Neural cell (in vitro differentiated cells): Measurements from ENCODE around the gene ELK3. TPM values are rescaled to one million over a fixed set of nuclear protein-coding genes. Genes with fewer than 3 reads are reported as not detected.

Experiments used
- H2AFZ ChIP-seq: fragments of 200-600, 300-800 bp; sonication (generic), shearing (Covaris generic); 2 replicates; pipeline ENCODE4 v1.6.0; 2014; ENCODE audit warnings: low read depth, mild to moderate bottlenecking, antibody characterized with exemption, low read length, moderate library complexity
- H3F3A ChIP-seq: fragments of 200-600 bp; shearing (Covaris generic); 2 replicates; pipeline ENCODE4 v1.6.1; 2016; ENCODE audit warnings: mild to moderate bottlenecking, moderate library complexity, mixed read lengths, antibody characterized with exemption, low read length; ENCODE audit not compliant: insufficient read depth, poor library complexity, severe bottlenecking
- H3K27ac ChIP-seq: fragments of 200-600, 300-800 bp; sonication (generic), shearing (Covaris generic); 2 replicates; pipeline ENCODE4 v1.5.1; 2014; ENCODE audit warnings: mild to moderate bottlenecking, low read length, moderate library complexity
- H3K27me3 ChIP-seq: fragments of 300-800, 200-600 bp; sonication (generic), shearing (Covaris generic); 2 replicates; pipeline ENCODE4 v1.6.0; 2014; ENCODE audit warnings: mild to moderate bottlenecking, low read depth, low read length, moderate library complexity; ENCODE audit not compliant: insufficient read depth
- H3K36me3 ChIP-seq: fragments of 300-800, 200-600 bp; sonication (generic), shearing (Covaris generic); 2 replicates; pipeline ENCODE4 v1.5.1; 2014; ENCODE audit warnings: mild to moderate bottlenecking, antibody characterized with exemption, low read length, moderate library complexity; ENCODE audit not compliant: insufficient read depth
- H3K4me2 ChIP-seq: fragments of 300-800, 200-600 bp; sonication (generic), shearing (Covaris generic); 2 replicates; pipeline ENCODE4 v1.6.0; 2014; ENCODE audit warnings: mild to moderate bottlenecking, low read length
- H3K4me3 ChIP-seq: fragments of 300-800, 200-600 bp; sonication (generic), shearing (Covaris generic); 2 replicates; pipeline ENCODE4 v1.5.1; 2014; ENCODE audit warnings: mild to moderate bottlenecking, low read length, moderate library complexity
- H3K79me2 ChIP-seq: fragments of 200-600 bp; shearing (Covaris generic); replicated peaks from 2 replicates; pipeline ENCODE4 v1.6.0; 2014; ENCODE audit warnings: mild to moderate bottlenecking, low read length, moderate library complexity; ENCODE audit not compliant: insufficient read depth
- H3K9ac ChIP-seq: fragments of 300-800, 200-600 bp; sonication (generic), shearing (Covaris generic); 2 replicates; pipeline ENCODE4 v1.6.1; 2016; ENCODE audit warnings: mild to moderate bottlenecking, low read length, mixed read lengths
- H3K9me2 ChIP-seq: fragments of 200-600 bp; shearing (Covaris generic); 2 replicates; pipeline ENCODE4 v1.6.1; 2016; ENCODE audit warnings: mild to moderate bottlenecking, low read length, mixed read lengths; ENCODE audit not compliant: insufficient read depth
- H3K9me3 ChIP-seq: fragments of 200-600, 300-800 bp; sonication (generic), shearing (Covaris generic); 2 replicates; pipeline ENCODE4 v1.6.1; 2016; ENCODE audit warnings: mild to moderate bottlenecking, mixed run types, low read length, moderate library complexity, mixed read lengths
- H4K20me1 ChIP-seq: fragments of 200-600 bp; shearing (Covaris generic); 2 replicates; pipeline ENCODE4 v1.6.1; 2016; ENCODE audit warnings: mild to moderate bottlenecking, mixed run types; ENCODE audit not compliant: insufficient read depth
- CTCF ChIP-seq: fragments of 450-650 bp; IDR thresholded peaks from 2 replicates; pipeline ENCODE4 v1.5.1; 2014; ENCODE audit warnings: antibody characterized with exemption, mild to moderate bottlenecking, moderate library complexity; ENCODE audit not compliant: poor library complexity, severe bottlenecking
- EP300 ChIP-seq: fragments of 450-650 bp; conservative IDR thresholded peaks from 2 replicates; pipeline ENCODE4 v1.6.1; 2014; ENCODE audit warnings: antibody characterized with exemption, mild to moderate bottlenecking, moderate library complexity; ENCODE audit not compliant: poor library complexity, severe bottlenecking
- EZH2 ChIP-seq: fragments of 200-600, 300-800 bp; shearing (Covaris generic), sonication (generic); IDR thresholded peaks from 2 replicates; pipeline ENCODE4 v1.6.1; 2014; ENCODE audit warnings: antibody characterized with exemption, low read length, borderline replicate concordance, mild to moderate bottlenecking; ENCODE audit not compliant: insufficient read depth, poor library complexity, severe bottlenecking
- MXI1 ChIP-seq: fragments of 450-650 bp; conservative IDR thresholded peaks from 2 replicates; pipeline ENCODE4 v1.6.1; 2014; ENCODE audit warnings: antibody characterized with exemption, mild to moderate bottlenecking; ENCODE audit not compliant: poor library complexity, severe bottlenecking
- POLR2AphosphoS5 ChIP-seq: IDR thresholded peaks from 2 replicates; pipeline ENCODE4 v1.6.1; 2012
- RAD21 ChIP-seq: fragments of 450-650 bp; conservative IDR thresholded peaks from 2 replicates; pipeline ENCODE4 v1.6.1; 2014; ENCODE audit warnings: antibody characterized with exemption, mild to moderate bottlenecking, moderate library complexity
- REST ChIP-seq: IDR thresholded peaks from 2 replicates; pipeline ENCODE4 v1.6.1; 2012; ENCODE audit warnings: borderline replicate concordance
- SMC3 ChIP-seq: fragments of 450-650 bp; conservative IDR thresholded peaks from 2 replicates; pipeline ENCODE4 v1.6.1; 2014; ENCODE audit warnings: antibody characterized with exemption, mild to moderate bottlenecking, moderate library complexity; ENCODE audit not compliant: poor library complexity
- TAF1 ChIP-seq: IDR thresholded peaks from 2 replicates; pipeline ENCODE4 v1.6.1; 2012; ENCODE audit warnings: low read depth
- polyA plus RNA-seq: library from polyadenylated mRNA; depleted of rRNA; stranded (reverse); fragments of >200 nt; gene quantifications from 2 replicates; pipeline ENCODE4 v1.2.3, GENCODE V29; 2014

ELK3 gene
- polyA plus RNA-seq, 1 donor from 2014 or later = 0.10 TPM

DNA sequence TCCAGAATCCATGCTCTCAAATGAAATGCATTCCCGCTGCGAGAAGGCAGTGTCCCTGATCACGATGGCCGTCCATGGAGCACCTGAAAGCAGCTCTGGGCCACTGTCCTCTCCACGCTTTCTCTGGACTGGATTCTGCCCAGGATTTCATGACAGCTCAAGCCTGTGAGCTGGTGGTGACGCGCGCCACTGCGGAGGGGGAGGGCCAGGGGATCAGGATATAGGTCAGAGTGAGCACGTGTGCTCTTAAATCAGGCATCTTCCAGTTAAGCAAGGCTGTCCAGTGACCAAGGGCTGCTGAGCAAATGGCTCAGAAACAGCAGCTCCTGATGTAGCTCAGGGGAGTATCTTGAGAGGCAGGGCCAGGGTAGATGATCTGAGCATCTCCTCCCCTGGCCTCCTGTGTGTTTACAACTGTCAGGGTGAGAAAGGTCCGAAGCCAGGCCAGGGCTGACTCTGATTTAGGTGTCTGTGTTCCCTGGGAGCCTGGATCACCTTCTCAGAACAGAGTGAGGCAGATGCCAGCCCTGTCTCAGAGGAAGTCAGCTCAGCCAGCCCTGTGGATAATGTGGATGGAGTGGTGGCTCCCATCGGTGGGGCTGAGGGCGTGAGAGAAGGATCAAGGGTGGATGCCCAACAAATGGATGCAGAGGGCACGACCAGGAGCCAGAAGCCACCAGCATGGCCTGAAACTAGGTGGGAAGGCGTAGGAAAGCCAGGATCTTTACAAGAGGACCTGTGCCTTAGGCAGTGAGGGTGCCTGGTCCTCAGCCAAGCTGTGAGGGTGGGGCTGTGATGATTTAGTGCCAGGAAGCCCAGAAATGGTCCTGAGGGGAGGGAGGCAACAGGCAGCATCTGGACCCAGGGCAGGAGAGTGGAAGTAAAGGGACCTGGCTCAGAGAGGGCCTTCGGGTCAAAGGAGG is 55.3 kb downstream of the ELK3 start:
- Histone ChIP-seq H3K79me2 (no peaks in the 10 kb centered on the region), H4K20me1 (no peaks in the 10 kb centered on the region), H3K4me2 (no peak overlapping the region), H3K9ac (no peak overlapping the region), H2AFZ (no peak overlapping the region), H3F3A (no peaks in the 10 kb centered on the region), H3K9me3 (no peaks in the 10 kb centered on the region), H3K9me2 (no peaks in the 10 kb centered on the region), H3K27me3 (no peaks in the 10 kb centered on the region), H3K36me3 (no peaks in the 10 kb centered on the region), H3K27ac (no peak overlapping the region), H3K4me3 (no peak overlapping the region)
- TF ChIP-seq MXI1 (no peak), SMC3 (no peak), TAF1 (no peak), CTCF (no peak), EP300 (no peak), POLR2AphosphoS5 (no peak), REST (no peak), RAD21 (no peak), EZH2 (no peak)

GRCh38 chr12:96250119-96250685 is 56.0 kb downstream of the ELK3 start:
- no peak overlapping the region for H3K4me2 ChIP-seq
- TF ChIP-seq REST = no peak
- TF ChIP-seq SMC3 = no peak
- no peak for TF ChIP-seq MXI1
- TF ChIP-seq RAD21 = no peak
- TF ChIP-seq EP300 = no peak
- no peak for TF ChIP-seq CTCF
- no peak overlapping the region for H2AFZ ChIP-seq
- H3K36me3 ChIP-seq = no peaks in the 10 kb centered on the region
- no peaks in the 10 kb centered on the region for H3K9me3 ChIP-seq
- no peaks in the 10 kb centered on the region for H3K79me2 ChIP-seq
- no peaks in the 10 kb centered on the region for H3K27me3 ChIP-seq
- H3F3A ChIP-seq = no peaks in the 10 kb centered on the region
- H3K9me2 ChIP-seq = no peaks in the 10 kb centered on the region
- no peaks in the 10 kb centered on the region for H4K20me1 ChIP-seq
- no peak overlapping the region for H3K9ac ChIP-seq
- H3K27ac ChIP-seq = no peak overlapping the region
- no peak overlapping the region for H3K4me3 ChIP-seq
